Esophagus squamous epithelium (tissue), 5 donors: ENCODE measurements around the gene SAMM50. TPM values are rescaled to one million over a fixed set of nuclear protein-coding genes. Genes with fewer than 3 reads are reported as not detected.

ENCODE experiments used
- DNase-seq: peaks from one replicate; lab custom pipeline; 2025; lab: John Stamatoyannopoulos, UW
- H3K27ac ChIP-seq, 4 donors: fragments of 200-600 bp; sonication (generic); one replicate each; pipeline ENCODE4 v1.5.1; 2016 to 2019; ENCODE audit warnings: mild to moderate bottlenecking in 1 of 4
- H3K27me3 ChIP-seq, 4 donors: fragments of 200-600 bp; sonication (generic); 1 replicate in 3 of 4; 2 replicates in 1 of 4; pipeline versions ENCODE4 v1.5.1 to v1.6.0; 2017 to 2021; ENCODE audit warnings: antibody characterized with exemption in 1 of 4
- H3K36me3 ChIP-seq, 3 donors: fragments of 200-600 bp; sonication (generic); one replicate each; pipeline ENCODE4 v1.5.1; 2016 to 2019
- H3K4me1 ChIP-seq, 3 donors: fragments of 200-600 bp; sonication (generic); one replicate each; pipeline ENCODE4 v1.5.1; 2017 to 2019
- H3K4me3 ChIP-seq, 4 donors: fragments of 200-600 bp; sonication (generic); 1 replicate in 3 of 4; 2 replicates in 1 of 4; pipeline ENCODE4 v1.5.1; 2016 to 2019; ENCODE audit warnings: mild to moderate bottlenecking in 2 of 4, moderate library complexity in 1 of 4
- H3K9me3 ChIP-seq, 3 donors: fragments of 200-600 bp; sonication (generic); one replicate each; pipeline ENCODE4 v1.5.1; 2016 to 2019
- POLR2A ChIP-seq, 4 donors: fragments of 450-650 bp; IDR thresholded peaks; one replicate each; pipeline ENCODE4 v1.6.1; 2017; ENCODE audit warnings: antibody characterized with exemption in 4 of 4, mild to moderate bottlenecking in 4 of 4, moderate library complexity in 3 of 4
- WGBS, 2 donors: methylation state at CpG; one replicate each; pipeline ENCODE4 v1.1.5; 2018; 5-methylcytosine and 5-hydroxymethylcytosine counted together
- intact Hi-C: fragments of 100-400 bp; cut with DNase I; formaldehyde crosslinking; loops from one replicate; pipeline ENCODE4 v1.15.0; 2022
- total RNA-seq, 4 donors: library from RNA; depleted of rRNA; stranded (reverse); fragments of >200 nt; gene quantifications; one replicate each; pipeline ENCODE4 v1.1.0, GENCODE V29; 2016
- TF ChIP-seq, protein P1 (sequence below), 6 experiments: fragments of 450-650 bp in 4 of 6; fragments of 200-600 bp in 2 of 6; sonication (generic) in 2 of 6; IDR thresholded peaks; one replicate each; pipeline ENCODE4 v1.5.1; 2016 to 2019; ENCODE audit warnings: antibody characterized with exemption in 6 of 6, mild to moderate bottlenecking in 4 of 6, moderate library complexity in 4 of 6
- donor health status: DM: yes; HTN: yes; CAD: no.

Gene SAMM50
- total RNA-seq, 4 donors from 2014 or later = 24.4 to 45.5 (median 34.3) TPM

GRCh38 chr22:43917521-43917920 lies 37.7 kb upstream of the SAMM50 start:
- TF ChIP-seq, protein P1, sequence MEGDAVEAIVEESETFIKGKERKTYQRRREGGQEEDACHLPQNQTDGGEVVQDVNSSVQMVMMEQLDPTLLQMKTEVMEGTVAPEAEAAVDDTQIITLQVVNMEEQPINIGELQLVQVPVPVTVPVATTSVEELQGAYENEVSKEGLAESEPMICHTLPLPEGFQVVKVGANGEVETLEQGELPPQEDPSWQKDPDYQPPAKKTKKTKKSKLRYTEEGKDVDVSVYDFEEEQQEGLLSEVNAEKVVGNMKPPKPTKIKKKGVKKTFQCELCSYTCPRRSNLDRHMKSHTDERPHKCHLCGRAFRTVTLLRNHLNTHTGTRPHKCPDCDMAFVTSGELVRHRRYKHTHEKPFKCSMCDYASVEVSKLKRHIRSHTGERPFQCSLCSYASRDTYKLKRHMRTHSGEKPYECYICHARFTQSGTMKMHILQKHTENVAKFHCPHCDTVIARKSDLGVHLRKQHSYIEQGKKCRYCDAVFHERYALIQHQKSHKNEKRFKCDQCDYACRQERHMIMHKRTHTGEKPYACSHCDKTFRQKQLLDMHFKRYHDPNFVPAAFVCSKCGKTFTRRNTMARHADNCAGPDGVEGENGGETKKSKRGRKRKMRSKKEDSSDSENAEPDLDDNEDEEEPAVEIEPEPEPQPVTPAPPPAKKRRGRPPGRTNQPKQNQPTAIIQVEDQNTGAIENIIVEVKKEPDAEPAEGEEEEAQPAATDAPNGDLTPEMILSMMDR (IDR thresholded peaks at IDR 0.05) = no peak
- TF ChIP-seq POLR2A (IDR thresholded peaks at IDR 0.05) = no peak
- no peaks in the 10 kb centered on the region for H3K4me1 ChIP-seq
- H3K4me3 ChIP-seq = no peak overlapping the region
- intact Hi-C loops = no loop called here
- H3K36me3 ChIP-seq = no peaks in the 10 kb centered on the region
- no peak overlapping the region for H3K27ac ChIP-seq
- 83 to 90% methylated on average over 6 of the region's 6 CpGs for WGBS, 2 donors
- no peak for DNase-seq
- peaks cover 0 to 80% (median 0%) of the 10 kb centered on the region in 4 donors for H3K27me3 ChIP-seq
- no peaks in the 10 kb centered on the region for H3K9me3 ChIP-seq

DNA sequence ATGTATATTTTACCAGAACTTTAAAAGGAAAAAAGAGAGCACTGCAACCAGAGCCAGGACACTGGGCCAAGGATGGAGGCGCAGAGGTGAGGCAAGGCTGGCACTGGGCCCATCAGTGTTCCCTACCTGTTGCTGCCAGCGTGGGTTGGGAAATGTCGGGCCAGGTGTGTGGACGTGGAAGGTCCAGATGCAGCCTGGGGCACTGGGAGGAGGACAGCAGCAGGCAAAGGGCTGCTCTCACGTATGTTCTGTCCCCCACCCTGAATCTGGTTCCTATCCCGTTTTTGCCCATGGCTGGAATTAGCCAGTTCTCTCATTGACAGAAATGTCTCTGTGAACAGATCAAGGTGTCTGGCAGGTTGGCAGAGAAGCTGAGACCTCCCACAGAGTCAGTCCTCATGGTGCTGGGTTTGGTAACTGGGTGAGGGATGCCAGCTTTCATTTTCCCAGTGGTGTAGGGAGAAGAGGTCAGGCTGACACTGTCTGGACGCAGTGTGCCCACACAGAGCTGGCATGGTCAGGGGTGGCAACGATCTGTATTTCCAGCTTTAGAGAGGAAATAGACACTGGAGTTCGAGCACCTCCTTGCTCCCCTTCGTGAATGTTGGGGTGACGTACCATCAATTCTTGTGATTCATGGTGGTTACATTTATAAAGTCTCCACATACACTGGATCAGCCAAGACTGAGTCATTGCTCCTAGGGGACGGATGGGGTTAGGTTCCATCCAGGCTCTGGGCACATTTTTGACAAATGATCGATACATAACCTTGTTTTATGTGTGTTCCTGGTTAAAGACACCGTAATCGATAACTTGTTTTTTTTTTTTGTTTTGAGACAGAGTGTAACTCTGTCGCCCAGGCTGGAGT lies 35.9 kb upstream of the SAMM50 start:
- H3K27me3 ChIP-seq = peaks cover 0 to 82% (median 3%) of the 10 kb centered on the region in 4 donors
- no peak overlapping the region for H3K4me3 ChIP-seq
- TF ChIP-seq, protein P1 (IDR thresholded peaks at IDR 0.05) = no peak
- TF ChIP-seq POLR2A (IDR thresholded peaks at IDR 0.05) = no peak
- no peak overlapping the region for H3K27ac ChIP-seq
- no peaks in the 10 kb centered on the region for H3K9me3 ChIP-seq
- no peak for DNase-seq
- H3K36me3 ChIP-seq = no peaks in the 10 kb centered on the region
- intact Hi-C loops = no loop called here
- H3K4me1 ChIP-seq = peaks cover 8 to 16% (median 9%) of the 10 kb centered on the region in 3 donors
- WGBS, 2 donors = 51 to 61% methylated on average over 14 to 16 of the region's 16 CpGs

GRCh38 chr22:43921370-43921769 lies 33.9 kb upstream of the SAMM50 start:
- H3K27ac ChIP-seq = no peak overlapping the region
- intact Hi-C loops = no loop called here
- WGBS, 2 donors = 40 to 55% methylated on average over 2 to 4 of the region's 4 CpGs
- no peak for DNase-seq
- H3K27me3 ChIP-seq = peaks cover 0 to 80% (median 4%) of the 10 kb centered on the region in 4 donors
- no peak for TF ChIP-seq POLR2A (IDR thresholded peaks at IDR 0.05)
- TF ChIP-seq, protein P1 (IDR thresholded peaks at IDR 0.05) = no peak
- no peak overlapping the region for H3K4me3 ChIP-seq
- no peaks in the 10 kb centered on the region for H3K9me3 ChIP-seq
- peaks cover 15 to 36% (median 20%) of the 10 kb centered on the region in 3 donors for H3K4me1 ChIP-seq
- no peaks in the 10 kb centered on the region for H3K36me3 ChIP-seq

DNA sequence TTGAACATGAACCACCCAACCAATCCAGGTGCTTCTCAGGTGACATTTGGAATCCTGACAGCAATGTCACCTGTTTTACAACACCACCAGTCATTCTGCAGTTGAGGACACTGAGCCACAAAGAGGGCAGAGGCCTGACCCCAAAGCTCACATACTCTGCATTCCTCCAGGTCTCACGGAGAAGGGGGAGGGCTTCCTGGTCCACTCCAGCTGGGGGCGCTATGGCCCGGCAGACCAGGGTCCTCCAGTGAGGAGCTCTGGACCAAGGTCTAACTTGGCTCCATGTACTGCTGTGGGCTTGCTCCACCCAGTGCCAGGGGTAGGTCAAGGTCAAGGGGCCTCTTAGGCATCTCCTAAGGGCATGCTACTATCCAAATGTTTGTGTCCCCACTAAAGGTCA lies 33.1 kb upstream of the SAMM50 start:
- DNase-seq = no peak
- Histone ChIP-seq H3K36me3 (no peaks in the 10 kb centered on the region), H3K27ac (no peak overlapping the region), H3K4me1 (peaks cover 15 to 37% (median 20%) of the 10 kb centered on the region in 3 donors), H3K9me3 (no peaks in the 10 kb centered on the region), H3K27me3 (peaks cover 0 to 80% (median 4%) of the 10 kb centered on the region in 4 donors), H3K4me3 (no peak overlapping the region)
- intact Hi-C loops = no loop called here
- TF ChIP-seq, protein P1 (IDR thresholded peaks at IDR 0.05) = no peak
- no peak for TF ChIP-seq POLR2A (IDR thresholded peaks at IDR 0.05)
- 40% methylated on average over 1 of the region's 3 CpGs; no CpG with 5 or more reads in 1 of the 2 donors for WGBS, 2 donors

GRCh38 chr22:43923191-43923590 lies 32.1 kb upstream of the SAMM50 start:
- Histone ChIP-seq H3K27me3 (peaks cover 0 to 73% (median 4%) of the 10 kb centered on the region in 4 donors), H3K27ac (no peak overlapping the region), H3K9me3 (no peaks in the 10 kb centered on the region), H3K4me1 (peaks cover 15 to 37% (median 20%) of the 10 kb centered on the region in 3 donors), H3K36me3 (no peaks in the 10 kb centered on the region), H3K4me3 (peak overlapping the region; percentile 38 to 74 (median 54))
- TF ChIP-seq, protein P1 (IDR thresholded peaks at IDR 0.05) = no peak
- TF ChIP-seq POLR2A (IDR thresholded peaks at IDR 0.05) = no peak
- no peak for DNase-seq
- intact Hi-C loops = no loop called here
- 3 to 7% methylated on average over 10 to 13 of the region's 13 CpGs for WGBS, 2 donors
